Measurements from ENCODE around the gene MTAP. TPM values are rescaled to one million over a fixed set of nuclear protein-coding genes. Genes with fewer than 3 reads are reported as not detected.

Gene MTAP
- total RNA-seq, 1 experiment from 2014 or later, result 84.3 TPM

GRCh38 chr9:21936161-21936560, 133.7 kb downstream of the MTAP start (continued):
- TF ChIP-seq TCF7 (CRISPR knock-in tag; IDR thresholded peaks at IDR 0.05; ENCODE audit: low read depth), result no peak

DNA sequence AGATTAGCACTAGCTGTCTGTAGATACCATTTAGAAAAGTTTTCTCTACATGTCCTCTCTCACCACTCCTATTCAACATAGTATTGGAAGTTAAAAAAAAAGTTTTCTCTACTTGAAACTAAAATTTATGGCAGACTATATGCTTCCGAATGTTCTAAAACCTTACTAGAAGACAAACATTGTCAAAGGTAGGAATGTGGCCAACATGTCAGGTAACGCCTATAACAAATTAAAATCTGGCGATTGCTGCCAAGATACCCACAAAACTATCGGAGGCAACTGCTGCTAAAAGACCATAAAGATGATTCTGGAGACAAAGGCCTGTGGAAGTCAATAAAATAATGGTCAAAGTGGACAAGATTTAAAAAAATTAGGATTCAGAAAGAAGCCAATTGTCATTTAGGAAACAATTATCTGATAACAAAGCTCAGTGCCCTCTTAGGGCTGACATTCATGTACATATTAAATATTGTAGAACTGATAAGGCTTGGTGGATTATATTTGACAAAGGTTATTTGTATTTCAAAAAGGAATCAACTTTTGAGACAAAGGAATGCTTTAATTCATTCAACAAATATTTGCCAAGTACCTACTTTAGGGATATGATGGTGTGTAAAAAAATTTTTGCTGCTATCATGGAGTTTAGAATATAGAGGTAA, 139.0 kb downstream of the MTAP start:
- Mint-ChIP-seq H3K4me3 (no peak overlapping the region), H3K4me1 (no peaks in the 10 kb centered on the region), H3K27ac (no peak overlapping the region), H3K27me3 (ENCODE audit: low read depth) (peaks cover 4% of the 10 kb centered on the region; the same call in 1 of the 2 replicates), H3K9me3 (peaks cover 10% of the 10 kb centered on the region), H3K36me3 (no peaks in the 10 kb centered on the region; the same call in 1 of the 2 replicates)
- DNase-seq (ENCODE audit: low spot score), result no peak
- ChIA-PET POLR2A (no interaction called here), CTCF (no interaction called here)
- TF ChIP-seq ESRRA (CRISPR knock-in tag; IDR thresholded peaks at IDR 0.05; ENCODE audit: borderline replicate concordance), result no peak
- TF ChIP-seq, protein P1, sequence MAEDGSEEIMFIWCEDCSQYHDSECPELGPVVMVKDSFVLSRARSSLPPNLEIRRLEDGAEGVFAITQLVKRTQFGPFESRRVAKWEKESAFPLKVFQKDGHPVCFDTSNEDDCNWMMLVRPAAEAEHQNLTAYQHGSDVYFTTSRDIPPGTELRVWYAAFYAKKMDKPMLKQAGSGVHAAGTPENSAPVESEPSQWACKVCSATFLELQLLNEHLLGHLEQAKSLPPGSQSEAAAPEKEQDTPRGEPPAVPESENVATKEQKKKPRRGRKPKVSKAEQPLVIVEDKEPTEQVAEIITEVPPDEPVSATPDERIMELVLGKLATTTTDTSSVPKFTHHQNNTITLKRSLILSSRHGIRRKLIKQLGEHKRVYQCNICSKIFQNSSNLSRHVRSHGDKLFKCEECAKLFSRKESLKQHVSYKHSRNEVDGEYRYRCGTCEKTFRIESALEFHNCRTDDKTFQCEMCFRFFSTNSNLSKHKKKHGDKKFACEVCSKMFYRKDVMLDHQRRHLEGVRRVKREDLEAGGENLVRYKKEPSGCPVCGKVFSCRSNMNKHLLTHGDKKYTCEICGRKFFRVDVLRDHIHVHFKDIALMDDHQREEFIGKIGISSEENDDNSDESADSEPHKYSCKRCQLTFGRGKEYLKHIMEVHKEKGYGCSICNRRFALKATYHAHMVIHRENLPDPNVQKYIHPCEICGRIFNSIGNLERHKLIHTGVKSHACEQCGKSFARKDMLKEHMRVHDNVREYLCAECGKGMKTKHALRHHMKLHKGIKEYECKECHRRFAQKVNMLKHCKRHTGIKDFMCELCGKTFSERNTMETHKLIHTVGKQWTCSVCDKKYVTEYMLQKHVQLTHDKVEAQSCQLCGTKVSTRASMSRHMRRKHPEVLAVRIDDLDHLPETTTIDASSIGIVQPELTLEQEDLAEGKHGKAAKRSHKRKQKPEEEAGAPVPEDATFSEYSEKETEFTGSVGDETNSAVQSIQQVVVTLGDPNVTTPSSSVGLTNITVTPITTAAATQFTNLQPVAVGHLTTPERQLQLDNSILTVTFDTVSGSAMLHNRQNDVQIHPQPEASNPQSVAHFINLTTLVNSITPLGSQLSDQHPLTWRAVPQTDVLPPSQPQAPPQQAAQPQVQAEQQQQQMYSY (CRISPR knock-in tag; IDR thresholded peaks at IDR 0.05), result no peak
- no peak for TF ChIP-seq JUN (CRISPR knock-in tag; IDR thresholded peaks at IDR 0.05)
- TF ChIP-seq NFATC4 (CRISPR knock-in tag; IDR thresholded peaks at IDR 0.05), result no peak
- TF ChIP-seq, protein P2, sequence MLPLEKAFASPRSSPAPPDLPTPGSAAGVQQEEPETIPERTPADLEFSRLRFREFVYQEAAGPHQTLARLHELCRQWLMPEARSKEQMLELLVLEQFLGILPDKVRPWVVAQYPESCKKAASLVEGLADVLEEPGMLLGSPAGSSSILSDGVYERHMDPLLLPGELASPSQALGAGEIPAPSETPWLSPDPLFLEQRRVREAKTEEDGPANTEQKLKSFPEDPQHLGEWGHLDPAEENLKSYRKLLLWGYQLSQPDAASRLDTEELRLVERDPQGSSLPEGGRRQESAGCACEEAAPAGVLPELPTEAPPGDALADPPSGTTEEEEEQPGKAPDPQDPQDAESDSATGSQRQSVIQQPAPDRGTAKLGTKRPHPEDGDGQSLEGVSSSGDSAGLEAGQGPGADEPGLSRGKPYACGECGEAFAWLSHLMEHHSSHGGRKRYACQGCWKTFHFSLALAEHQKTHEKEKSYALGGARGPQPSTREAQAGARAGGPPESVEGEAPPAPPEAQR (CRISPR knock-in tag; IDR thresholded peaks at IDR 0.05), result no peak
- TF ChIP-seq, protein P3, sequence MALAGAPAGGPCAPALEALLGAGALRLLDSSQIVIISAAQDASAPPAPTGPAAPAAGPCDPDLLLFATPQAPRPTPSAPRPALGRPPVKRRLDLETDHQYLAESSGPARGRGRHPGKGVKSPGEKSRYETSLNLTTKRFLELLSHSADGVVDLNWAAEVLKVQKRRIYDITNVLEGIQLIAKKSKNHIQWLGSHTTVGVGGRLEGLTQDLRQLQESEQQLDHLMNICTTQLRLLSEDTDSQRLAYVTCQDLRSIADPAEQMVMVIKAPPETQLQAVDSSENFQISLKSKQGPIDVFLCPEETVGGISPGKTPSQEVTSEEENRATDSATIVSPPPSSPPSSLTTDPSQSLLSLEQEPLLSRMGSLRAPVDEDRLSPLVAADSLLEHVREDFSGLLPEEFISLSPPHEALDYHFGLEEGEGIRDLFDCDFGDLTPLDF (CRISPR knock-in tag; IDR thresholded peaks at IDR 0.05), result no peak
- TF ChIP-seq, protein P4, sequence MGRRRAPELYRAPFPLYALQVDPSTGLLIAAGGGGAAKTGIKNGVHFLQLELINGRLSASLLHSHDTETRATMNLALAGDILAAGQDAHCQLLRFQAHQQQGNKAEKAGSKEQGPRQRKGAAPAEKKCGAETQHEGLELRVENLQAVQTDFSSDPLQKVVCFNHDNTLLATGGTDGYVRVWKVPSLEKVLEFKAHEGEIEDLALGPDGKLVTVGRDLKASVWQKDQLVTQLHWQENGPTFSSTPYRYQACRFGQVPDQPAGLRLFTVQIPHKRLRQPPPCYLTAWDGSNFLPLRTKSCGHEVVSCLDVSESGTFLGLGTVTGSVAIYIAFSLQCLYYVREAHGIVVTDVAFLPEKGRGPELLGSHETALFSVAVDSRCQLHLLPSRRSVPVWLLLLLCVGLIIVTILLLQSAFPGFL (CRISPR knock-in tag; IDR thresholded peaks at IDR 0.05; ENCODE audit: borderline replicate concordance), result no peak
- TF ChIP-seq ZNF138 (CRISPR knock-in tag; conservative IDR thresholded peaks at IDR 0.05), result no peak
- no peak for TF ChIP-seq ATF1 (CRISPR knock-in tag; IDR thresholded peaks at IDR 0.05)
- ATAC-seq, result no peak

GRCh38 chr9:21943464-21943863, 141.0 kb downstream of the MTAP start:
- CTCF ChIA-PET, result no interaction called here
- no peak for TF ChIP-seq TEAD1 (CRISPR knock-in tag; IDR thresholded peaks at IDR 0.05)
- TF ChIP-seq, protein P5, sequence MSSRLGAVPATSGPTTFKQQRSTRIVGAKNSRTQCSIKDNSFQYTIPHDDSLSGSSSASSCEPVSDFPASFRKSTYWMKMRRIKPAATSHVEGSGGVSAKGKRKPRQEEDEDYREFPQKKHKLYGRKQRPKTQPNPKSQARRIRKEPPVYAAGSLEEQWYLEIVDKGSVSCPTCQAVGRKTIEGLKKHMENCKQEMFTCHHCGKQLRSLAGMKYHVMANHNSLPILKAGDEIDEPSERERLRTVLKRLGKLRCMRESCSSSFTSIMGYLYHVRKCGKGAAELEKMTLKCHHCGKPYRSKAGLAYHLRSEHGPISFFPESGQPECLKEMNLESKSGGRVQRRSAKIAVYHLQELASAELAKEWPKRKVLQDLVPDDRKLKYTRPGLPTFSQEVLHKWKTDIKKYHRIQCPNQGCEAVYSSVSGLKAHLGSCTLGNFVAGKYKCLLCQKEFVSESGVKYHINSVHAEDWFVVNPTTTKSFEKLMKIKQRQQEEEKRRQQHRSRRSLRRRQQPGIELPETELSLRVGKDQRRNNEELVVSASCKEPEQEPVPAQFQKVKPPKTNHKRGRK (CRISPR knock-in tag; IDR thresholded peaks at IDR 0.05; ENCODE audit: borderline replicate concordance), result no peak
- TF ChIP-seq GRHL2 (CRISPR knock-in tag; IDR thresholded peaks at IDR 0.05; ENCODE audit: insufficient replicate concordance, severe bottlenecking), result no peak
- TF ChIP-seq OVOL2 (CRISPR knock-in tag; IDR thresholded peaks at IDR 0.05; ENCODE audit: borderline replicate concordance), result no peak
- TF ChIP-seq NR2C2 (CRISPR knock-in tag; IDR thresholded peaks at IDR 0.05), result no peak
- TF ChIP-seq IRF2 (CRISPR knock-in tag; IDR thresholded peaks at IDR 0.05; ENCODE audit: borderline replicate concordance, low read depth), result no peak
- TF ChIP-seq ATF6 (CRISPR knock-in tag; IDR thresholded peaks at IDR 0.05), result no peak
- no peak for TF ChIP-seq ESRRA (CRISPR knock-in tag; IDR thresholded peaks at IDR 0.05; ENCODE audit: borderline replicate concordance)
- TF ChIP-seq CTCF (IDR thresholded peaks at IDR 0.05), result no peak
- TF ChIP-seq CREB1 (CRISPR knock-in tag; IDR thresholded peaks at IDR 0.05), result no peak
- TF ChIP-seq SP1 (CRISPR knock-in tag; conservative IDR thresholded peaks at IDR 0.05), result no peak

More at GRCh38 chr9:21943464-21943863, 141.0 kb downstream of the MTAP start:
- no peak for ATAC-seq
- Mint-ChIP-seq H3K27ac (no peak overlapping the region), H3K27me3 (ENCODE audit: low read depth) (peaks cover 2% of the 10 kb centered on the region; the same call in 1 of the 2 replicates), H3K4me3 (no peak overlapping the region), H3K9me3 (peaks cover 15% of the 10 kb centered on the region), H3K4me1 (no peaks in the 10 kb centered on the region), H3K36me3 (no peaks in the 10 kb centered on the region; the same call in 1 of the 2 replicates)
- POLR2A ChIA-PET, result no interaction called here
- DNase-seq (ENCODE audit: low spot score), result no peak
